Natural killer cell (primary cell): ENCODE data around the gene HDLBP. TPM values are rescaled to one million over a fixed set of nuclear protein-coding genes. Genes with fewer than 3 reads are reported as not detected.

Experiments used
- ATAC-seq, 3 donors: fragments of 150-1000 bp in 2 of 3; fragments of 200-7000 bp in 1 of 3; cut with Tn5 transposase; 1 replicate in 1 of 3; 2 replicates in 2 of 3; pipeline ENCODE4 v1.10.0; 2021; ENCODE audit warnings: mild to moderate bottlenecking in 2 of 3, moderate library complexity in 2 of 3
- DNase-seq, 2 donors: peaks; one replicate each; pipeline versions ENCODE4 v3.0.0 to v3.0.0-alpha.2; 2013 to 2021; ENCODE audit warnings: mixed read lengths in 1 of 2
- H3K27ac ChIP-seq: one replicate; pipeline ENCODE4 v1.5.1; 2013; ENCODE audit warnings: mild to moderate bottlenecking, low read length
- H3K27me3 ChIP-seq: one replicate; pipeline ENCODE4 v1.6.1; 2013; ENCODE audit warnings: low read length; ENCODE audit not compliant: control insufficient read depth, insufficient read depth
- H3K36me3 ChIP-seq: one replicate; pipeline ENCODE4 v1.6.1; 2013; ENCODE audit warnings: low read length; ENCODE audit not compliant: control insufficient read depth, insufficient read depth
- H3K4me1 ChIP-seq: one replicate; pipeline ENCODE4 v1.6.1; 2013; ENCODE audit warnings: low read length; ENCODE audit not compliant: control insufficient read depth, insufficient read depth
- H3K4me3 ChIP-seq: one replicate; pipeline ENCODE4 v1.5.1; 2013; ENCODE audit warnings: low read length
- H3K9me3 ChIP-seq: one replicate; pipeline ENCODE4 v1.6.1; 2013; ENCODE audit warnings: low read length; ENCODE audit not compliant: control insufficient read depth, insufficient read depth
- H3K27ac Mint-ChIP-seq, 2 donors: one replicate each; pipeline ENCODE4 v1.8.0; 2022; ENCODE audit warnings: mild to moderate bottlenecking in 2 of 2, mixed read lengths in 2 of 2, moderate library complexity in 1 of 2
- H3K27me3 Mint-ChIP-seq, 2 donors: one replicate each; pipeline ENCODE4 v1.8.0; 2022; ENCODE audit warnings: low read depth in 2 of 2, mixed read lengths in 2 of 2
- H3K36me3 Mint-ChIP-seq: one replicate; pipeline ENCODE4 v1.8.0; 2022; ENCODE audit warnings: mixed read lengths
- H3K4me1 Mint-ChIP-seq, 2 donors: one replicate each; pipeline ENCODE4 v1.8.0; 2022; ENCODE audit warnings: mixed read lengths in 2 of 2
- H3K4me3 Mint-ChIP-seq: one replicate; pipeline ENCODE4 v1.8.0; 2022; ENCODE audit warnings: mild to moderate bottlenecking, moderate library complexity, mixed read lengths
- H3K9me3 Mint-ChIP-seq, 2 donors: one replicate each; pipeline ENCODE4 v1.8.0; 2022; ENCODE audit warnings: mixed read lengths in 2 of 2
- WGBS: methylation state at CpG from one replicate; pipeline ENCODE4 v1.1.7; 2013; ENCODE audit warnings: missing lambda C conversion rate; ENCODE audit not compliant: insufficient coverage; 5-methylcytosine and 5-hydroxymethylcytosine counted together
- intact Hi-C: fragments of 100-400 bp; cut with micrococcal nuclease; formaldehyde crosslinking; loops from one replicate; pipeline ENCODE4 v1.14.2; 2022
- total RNA-seq, 4 donors: library from RNA; stranded (reverse); fragments of 120-200 nt in 1 of 4; gene quantifications; one replicate each; pipeline versions ENCODE4 v1.2.3 to v1.2.4, GENCODE V29; 2013 to 2022
- TF ChIP-seq, protein P1 (sequence below): fragments of 200-600 bp; IDR thresholded peaks from one replicate; pipeline ENCODE4 v1.8.0; 2022; ENCODE audit warnings: antibody characterized with exemption

Gene HDLBP
- total RNA-seq, 3 donors from 2014 or later (not counting 1 experiment from before 2014, with no cell fraction given), result 170 to 200 (median 177) TPM

DNA sequence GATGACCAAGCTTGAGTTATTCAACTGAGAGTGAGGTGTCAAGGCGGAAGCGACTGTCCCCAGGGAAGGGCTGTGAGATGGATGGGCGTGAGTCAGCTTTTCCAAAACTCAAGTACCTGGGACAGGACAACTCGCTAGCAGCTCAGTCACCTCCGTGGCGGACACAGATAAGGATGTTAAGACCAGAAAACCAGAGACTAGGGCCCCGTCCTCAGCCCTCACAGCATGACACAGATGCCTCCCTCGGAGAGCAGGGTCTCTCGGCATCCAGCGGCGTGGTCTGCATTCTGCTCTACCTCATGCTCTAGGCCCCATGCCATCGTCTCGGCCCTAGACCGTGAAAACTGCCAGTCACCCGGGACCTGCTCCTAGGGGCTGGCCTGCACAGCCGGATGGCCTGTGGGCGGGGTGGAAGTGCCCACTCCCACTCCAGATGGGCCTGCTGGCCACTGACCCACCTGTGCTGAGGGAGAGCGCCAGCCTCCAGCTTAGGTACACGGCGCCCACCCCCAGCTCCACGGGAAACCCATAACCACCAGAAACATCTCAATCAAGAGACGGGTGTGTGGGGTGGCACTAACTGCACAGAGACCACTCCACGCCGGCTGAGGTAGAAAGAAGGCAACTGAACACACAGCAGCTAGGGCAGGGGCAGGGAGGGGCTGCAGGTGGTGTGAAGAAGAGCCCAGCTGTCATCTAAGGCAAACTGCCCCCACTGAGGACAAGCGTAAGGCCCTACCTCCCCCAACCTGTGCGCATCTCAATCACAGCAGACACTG is 87.2 kb downstream of the HDLBP start:
- Mint-ChIP-seq H3K4me1 (no peaks in the 10 kb centered on the region), H3K36me3 (no peaks in the 10 kb centered on the region), H3K27ac (no peak overlapping the region), H3K9me3 (no peaks in the 10 kb centered on the region), H3K27me3 (no peaks in the 10 kb centered on the region), H3K4me3 (no peak overlapping the region)
- ATAC-seq, result no peak
- intact Hi-C loops, result no loop called here
- Histone ChIP-seq H3K4me1 (no peaks in the 10 kb centered on the region), H3K9me3 (no peaks in the 10 kb centered on the region), H3K36me3 (peaks cover 56% of the 10 kb centered on the region), H3K27me3 (no peaks in the 10 kb centered on the region), H3K4me3 (no peak overlapping the region), H3K27ac (no peak overlapping the region)
- DNase-seq, result no peak
- WGBS, result 94% methylated on average over 26 of the region's 26 CpGs
- TF ChIP-seq, protein P1, sequence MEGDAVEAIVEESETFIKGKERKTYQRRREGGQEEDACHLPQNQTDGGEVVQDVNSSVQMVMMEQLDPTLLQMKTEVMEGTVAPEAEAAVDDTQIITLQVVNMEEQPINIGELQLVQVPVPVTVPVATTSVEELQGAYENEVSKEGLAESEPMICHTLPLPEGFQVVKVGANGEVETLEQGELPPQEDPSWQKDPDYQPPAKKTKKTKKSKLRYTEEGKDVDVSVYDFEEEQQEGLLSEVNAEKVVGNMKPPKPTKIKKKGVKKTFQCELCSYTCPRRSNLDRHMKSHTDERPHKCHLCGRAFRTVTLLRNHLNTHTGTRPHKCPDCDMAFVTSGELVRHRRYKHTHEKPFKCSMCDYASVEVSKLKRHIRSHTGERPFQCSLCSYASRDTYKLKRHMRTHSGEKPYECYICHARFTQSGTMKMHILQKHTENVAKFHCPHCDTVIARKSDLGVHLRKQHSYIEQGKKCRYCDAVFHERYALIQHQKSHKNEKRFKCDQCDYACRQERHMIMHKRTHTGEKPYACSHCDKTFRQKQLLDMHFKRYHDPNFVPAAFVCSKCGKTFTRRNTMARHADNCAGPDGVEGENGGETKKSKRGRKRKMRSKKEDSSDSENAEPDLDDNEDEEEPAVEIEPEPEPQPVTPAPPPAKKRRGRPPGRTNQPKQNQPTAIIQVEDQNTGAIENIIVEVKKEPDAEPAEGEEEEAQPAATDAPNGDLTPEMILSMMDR, result no peak

DNA sequence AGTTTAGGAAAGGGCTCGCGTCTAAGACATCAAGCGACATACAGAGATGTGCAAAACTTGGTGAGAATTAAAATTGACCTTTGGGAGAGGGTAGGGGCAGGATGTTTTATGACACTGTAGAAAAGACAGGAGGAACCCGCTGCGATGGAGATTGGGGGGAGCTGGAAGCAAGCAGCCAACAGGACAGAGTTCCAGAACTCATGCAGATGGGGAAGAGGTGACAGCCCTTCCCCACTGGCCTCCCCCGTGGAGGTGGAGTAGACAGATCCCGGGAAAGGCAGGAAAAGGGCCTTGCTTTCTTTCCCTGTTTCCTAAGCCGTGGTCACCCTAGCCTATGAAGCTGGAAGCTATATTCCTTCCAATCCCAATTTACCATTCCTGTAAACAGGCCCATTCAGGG is 87.9 kb downstream of the HDLBP start:
- Histone ChIP-seq H3K9me3 (no peaks in the 10 kb centered on the region), H3K4me3 (no peak overlapping the region), H3K4me1 (no peaks in the 10 kb centered on the region), H3K27me3 (no peaks in the 10 kb centered on the region), H3K27ac (no peak overlapping the region), H3K36me3 (peaks cover 51% of the 10 kb centered on the region)
- Mint-ChIP-seq H3K9me3 (no peaks in the 10 kb centered on the region), H3K4me1 (no peaks in the 10 kb centered on the region), H3K27ac (no peak overlapping the region), H3K27me3 (no peaks in the 10 kb centered on the region), H3K36me3 (no peaks in the 10 kb centered on the region), H3K4me3 (no peak overlapping the region)
- ATAC-seq (no peak), DNase-seq (no peak)
- TF ChIP-seq, protein P1, result no peak
- WGBS, result 97% methylated on average over 8 of the region's 8 CpGs
- intact Hi-C loops, result no loop called here

DNA sequence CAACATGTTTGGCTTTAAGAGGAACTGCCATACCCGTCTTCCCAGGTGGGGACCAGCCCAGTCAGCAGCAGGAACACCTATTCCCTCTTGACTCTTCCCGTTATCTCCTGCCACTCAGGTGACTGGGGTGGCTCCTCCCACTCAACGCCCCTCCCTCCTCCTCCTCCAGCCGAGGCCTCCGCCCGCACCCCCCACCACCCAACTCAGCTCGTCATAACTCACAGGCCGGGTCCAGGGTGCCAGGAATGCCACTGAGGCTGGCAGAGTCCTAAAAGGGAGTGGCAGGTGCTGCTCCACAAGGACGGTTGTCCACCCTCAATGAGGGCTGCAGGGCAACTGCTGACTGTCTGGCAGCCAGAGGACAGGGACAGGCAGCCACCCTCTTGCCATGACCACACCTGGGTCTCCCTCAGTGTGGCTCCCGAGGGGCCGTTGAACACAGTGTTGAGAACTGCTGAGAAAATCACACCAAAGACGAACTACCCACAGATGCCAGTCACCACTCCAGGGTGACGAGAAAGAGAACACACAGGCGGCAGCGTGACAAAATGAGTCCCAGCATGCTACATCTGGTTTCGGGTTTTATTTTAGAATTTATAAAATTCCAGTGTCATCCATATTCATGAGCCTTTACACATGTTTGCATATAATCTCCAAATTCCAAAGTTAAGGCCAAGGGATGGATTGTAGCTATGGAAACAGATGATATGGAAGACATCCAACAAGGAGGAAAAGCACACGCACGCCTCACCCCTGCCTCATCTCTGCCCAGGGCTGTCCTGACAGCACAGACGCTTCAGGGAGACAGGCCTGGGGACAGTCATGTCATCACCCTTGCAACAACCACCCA is 88.5 kb downstream of the HDLBP start:
- ATAC-seq, result no peak
- no peaks in the 10 kb centered on the region for H3K36me3 Mint-ChIP-seq
- TF ChIP-seq, protein P1, result no peak
- DNase-seq, result no peak
- Histone ChIP-seq H3K27me3 (no peaks in the 10 kb centered on the region), H3K4me1 (no peaks in the 10 kb centered on the region), H3K36me3 (peaks cover 45% of the 10 kb centered on the region), H3K4me3 (no peak overlapping the region), H3K27ac (no peak overlapping the region), H3K9me3 (no peaks in the 10 kb centered on the region)
- WGBS, result 96% methylated on average over 19 of the region's 19 CpGs
- intact Hi-C loops, result no loop called here
- no peak overlapping the region for H3K4me3 Mint-ChIP-seq
- H3K27ac Mint-ChIP-seq, result no peak overlapping the region
- no peaks in the 10 kb centered on the region for H3K4me1 Mint-ChIP-seq
- H3K27me3 Mint-ChIP-seq, result no peaks in the 10 kb centered on the region
- no peaks in the 10 kb centered on the region for H3K9me3 Mint-ChIP-seq
